COLO668 (cell line): ENCODE results near the gene DYRK1B.
"Not testable (repeated sequence)": the region's sequence is repeated elsewhere in the genome, so short reads cannot be mapped to it uniquely, and the experiment has no call there.

Experiments used
- DNase-seq: peaks from one replicate; lab custom pipeline; 2025; ENCODE audit not compliant: unreplicated experiment; lab: John Stamatoyannopoulos, UW

The DYRK1B gene

GRCh38 chr19:39833464-39834286 is at the start of gene DYRK1B:
DYRK1B (minus strand) TSS chr19:39834162; CDS start chr19:39831867, 2,295 bp downstream.
- DNase-seq, result peak; percentile 96

- DNase-seq, result not testable (repeated sequence)
Measured at GRCh38 chr19:39882645-39883044, 48.7 kb upstream of the DYRK1B start.

- DNase-seq, result peak; percentile 10
Measured at GRCh38 chr19:39881495-39882110, 47.6 kb upstream of the DYRK1B start.

GRCh38 chr19:39880241-39880640 is 46.3 kb upstream of the DYRK1B start:
- DNase-seq, result not testable (repeated sequence)

GRCh38 chr19:39879796-39880195 is 45.8 kb upstream of the DYRK1B start:
- not testable (repeated sequence) for DNase-seq

- DNase-seq, result not testable (repeated sequence)
Measured at GRCh38 chr19:39878866-39879265, 44.9 kb upstream of the DYRK1B start.

GRCh38 chr19:39878398-39878797 is 44.4 kb upstream of the DYRK1B start:
- no peak for DNase-seq

- not testable (repeated sequence) for DNase-seq
Measured at GRCh38 chr19:39877982-39878381, 44.0 kb upstream of the DYRK1B start.

GRCh38 chr19:39877488-39877887 is 43.5 kb upstream of the DYRK1B start:
- DNase-seq, result not testable (repeated sequence)

GRCh38 chr19:39876486-39876885 is 42.5 kb upstream of the DYRK1B start:
- not testable (repeated sequence) for DNase-seq

- DNase-seq, result peak; percentile 55
Measured at GRCh38 chr19:39875401-39875864, 41.5 kb upstream of the DYRK1B start.

- DNase-seq, result no peak
Measured at GRCh38 chr19:39874404-39874803, 40.4 kb upstream of the DYRK1B start.

GRCh38 chr19:39873385-39873784 is 39.4 kb upstream of the DYRK1B start:
- no peak for DNase-seq

- DNase-seq, result no peak
Measured at GRCh38 chr19:39871886-39872866, 38.2 kb upstream of the DYRK1B start.

- no peak for DNase-seq
Measured at GRCh38 chr19:39871362-39871761, 37.4 kb upstream of the DYRK1B start.

GRCh38 chr19:39870171-39870971 is 36.4 kb upstream of the DYRK1B start:
- DNase-seq, result peak; percentile 92

GRCh38 chr19:39867952-39868351 is 34.0 kb upstream of the DYRK1B start:
- no peak for DNase-seq

GRCh38 chr19:39867133-39867532 is 33.2 kb upstream of the DYRK1B start:
- DNase-seq, result no peak

- DNase-seq, result no peak
Measured at GRCh38 chr19:39865953-39866352, 32.0 kb upstream of the DYRK1B start.

- DNase-seq, result no peak
Measured at GRCh38 chr19:39865186-39865585, 31.2 kb upstream of the DYRK1B start.
